Neural cell (in vitro differentiated cells): ENCODE results near the gene C10orf90. TPM values are rescaled to one million over a fixed set of nuclear protein-coding genes. Genes with fewer than 3 reads are reported as not detected.

Experiments used
- H2AFZ ChIP-seq: fragments of 200-600, 300-800 bp; sonication (generic), shearing (Covaris generic); 2 replicates; pipeline ENCODE4 v1.6.0; 2014; ENCODE audit warnings: low read depth, mild to moderate bottlenecking, antibody characterized with exemption, low read length, moderate library complexity
- H3F3A ChIP-seq: fragments of 200-600 bp; shearing (Covaris generic); 2 replicates; pipeline ENCODE4 v1.6.1; 2016; ENCODE audit warnings: mild to moderate bottlenecking, moderate library complexity, mixed read lengths, antibody characterized with exemption, low read length; ENCODE audit not compliant: insufficient read depth, poor library complexity, severe bottlenecking
- H3K27ac ChIP-seq: fragments of 200-600, 300-800 bp; sonication (generic), shearing (Covaris generic); 2 replicates; pipeline ENCODE4 v1.5.1; 2014; ENCODE audit warnings: mild to moderate bottlenecking, low read length, moderate library complexity
- H3K27me3 ChIP-seq: fragments of 300-800, 200-600 bp; sonication (generic), shearing (Covaris generic); 2 replicates; pipeline ENCODE4 v1.6.0; 2014; ENCODE audit warnings: mild to moderate bottlenecking, low read depth, low read length, moderate library complexity; ENCODE audit not compliant: insufficient read depth
- H3K36me3 ChIP-seq: fragments of 300-800, 200-600 bp; sonication (generic), shearing (Covaris generic); 2 replicates; pipeline ENCODE4 v1.5.1; 2014; ENCODE audit warnings: mild to moderate bottlenecking, antibody characterized with exemption, low read length, moderate library complexity; ENCODE audit not compliant: insufficient read depth
- H3K4me2 ChIP-seq: fragments of 300-800, 200-600 bp; sonication (generic), shearing (Covaris generic); 2 replicates; pipeline ENCODE4 v1.6.0; 2014; ENCODE audit warnings: mild to moderate bottlenecking, low read length
- H3K4me3 ChIP-seq: fragments of 300-800, 200-600 bp; sonication (generic), shearing (Covaris generic); 2 replicates; pipeline ENCODE4 v1.5.1; 2014; ENCODE audit warnings: mild to moderate bottlenecking, low read length, moderate library complexity
- H3K79me2 ChIP-seq: fragments of 200-600 bp; shearing (Covaris generic); replicated peaks from 2 replicates; pipeline ENCODE4 v1.6.0; 2014; ENCODE audit warnings: mild to moderate bottlenecking, low read length, moderate library complexity; ENCODE audit not compliant: insufficient read depth
- H3K9ac ChIP-seq: fragments of 300-800, 200-600 bp; sonication (generic), shearing (Covaris generic); 2 replicates; pipeline ENCODE4 v1.6.1; 2016; ENCODE audit warnings: mild to moderate bottlenecking, low read length, mixed read lengths
- H3K9me2 ChIP-seq: fragments of 200-600 bp; shearing (Covaris generic); 2 replicates; pipeline ENCODE4 v1.6.1; 2016; ENCODE audit warnings: mild to moderate bottlenecking, low read length, mixed read lengths; ENCODE audit not compliant: insufficient read depth
- H3K9me3 ChIP-seq: fragments of 200-600, 300-800 bp; sonication (generic), shearing (Covaris generic); 2 replicates; pipeline ENCODE4 v1.6.1; 2016; ENCODE audit warnings: mild to moderate bottlenecking, mixed run types, low read length, moderate library complexity, mixed read lengths
- H4K20me1 ChIP-seq: fragments of 200-600 bp; shearing (Covaris generic); 2 replicates; pipeline ENCODE4 v1.6.1; 2016; ENCODE audit warnings: mild to moderate bottlenecking, mixed run types; ENCODE audit not compliant: insufficient read depth
- EP300 ChIP-seq: fragments of 450-650 bp; conservative IDR thresholded peaks from 2 replicates; pipeline ENCODE4 v1.6.1; 2014; ENCODE audit warnings: antibody characterized with exemption, mild to moderate bottlenecking, moderate library complexity; ENCODE audit not compliant: poor library complexity, severe bottlenecking
- EZH2 ChIP-seq: fragments of 200-600, 300-800 bp; shearing (Covaris generic), sonication (generic); IDR thresholded peaks from 2 replicates; pipeline ENCODE4 v1.6.1; 2014; ENCODE audit warnings: antibody characterized with exemption, low read length, borderline replicate concordance, mild to moderate bottlenecking; ENCODE audit not compliant: insufficient read depth, poor library complexity, severe bottlenecking
- MXI1 ChIP-seq: fragments of 450-650 bp; conservative IDR thresholded peaks from 2 replicates; pipeline ENCODE4 v1.6.1; 2014; ENCODE audit warnings: antibody characterized with exemption, mild to moderate bottlenecking; ENCODE audit not compliant: poor library complexity, severe bottlenecking
- POLR2AphosphoS5 ChIP-seq: IDR thresholded peaks from 2 replicates; pipeline ENCODE4 v1.6.1; 2012
- RAD21 ChIP-seq: fragments of 450-650 bp; conservative IDR thresholded peaks from 2 replicates; pipeline ENCODE4 v1.6.1; 2014; ENCODE audit warnings: antibody characterized with exemption, mild to moderate bottlenecking, moderate library complexity
- SMC3 ChIP-seq: fragments of 450-650 bp; conservative IDR thresholded peaks from 2 replicates; pipeline ENCODE4 v1.6.1; 2014; ENCODE audit warnings: antibody characterized with exemption, mild to moderate bottlenecking, moderate library complexity; ENCODE audit not compliant: poor library complexity
- TAF1 ChIP-seq: IDR thresholded peaks from 2 replicates; pipeline ENCODE4 v1.6.1; 2012; ENCODE audit warnings: low read depth
- polyA plus RNA-seq: library from polyadenylated mRNA; depleted of rRNA; stranded (reverse); fragments of >200 nt; gene quantifications from 2 replicates; pipeline ENCODE4 v1.2.3, GENCODE V29; 2014
- TF ChIP-seq, protein P1 (sequence below): fragments of 450-650 bp; IDR thresholded peaks from 2 replicates; pipeline ENCODE4 v1.5.1; 2014; ENCODE audit warnings: antibody characterized with exemption, mild to moderate bottlenecking, moderate library complexity; ENCODE audit not compliant: poor library complexity, severe bottlenecking
- TF ChIP-seq, protein P2 (sequence below): IDR thresholded peaks from 2 replicates; pipeline ENCODE4 v1.6.1; 2012; ENCODE audit warnings: borderline replicate concordance

The C10orf90 gene
- polyA plus RNA-seq, 1 donor from 2014 or later, result not detected

DNA sequence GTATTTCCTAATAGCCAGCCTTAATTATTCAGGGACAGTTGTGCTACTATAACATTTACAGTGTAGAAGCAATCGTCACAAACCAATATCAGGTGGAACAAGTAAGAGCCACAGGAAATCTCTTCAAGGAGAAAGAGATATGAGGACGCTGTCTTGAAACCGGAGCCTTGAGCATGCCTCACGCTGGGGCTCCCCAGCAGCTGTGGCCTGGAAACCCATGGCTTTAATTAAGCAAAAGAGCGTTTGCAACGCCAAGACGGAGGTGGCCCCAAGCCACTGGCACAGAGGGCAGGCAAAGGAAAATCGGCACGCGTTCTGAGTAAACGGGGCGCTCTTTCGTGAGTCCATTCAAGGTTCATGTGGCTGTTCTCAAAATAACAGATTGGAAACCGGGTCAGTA, 84.4 kb downstream of the C10orf90 start:
- no peak overlapping the region for H3K27ac ChIP-seq
- H3K9me3 ChIP-seq, result no peaks in the 10 kb centered on the region
- TF ChIP-seq TAF1 (no peak), EZH2 (no peak), POLR2AphosphoS5 (no peak), EP300 (no peak), RAD21 (no peak), SMC3 (no peak), MXI1 (no peak)
- TF ChIP-seq, protein P1, sequence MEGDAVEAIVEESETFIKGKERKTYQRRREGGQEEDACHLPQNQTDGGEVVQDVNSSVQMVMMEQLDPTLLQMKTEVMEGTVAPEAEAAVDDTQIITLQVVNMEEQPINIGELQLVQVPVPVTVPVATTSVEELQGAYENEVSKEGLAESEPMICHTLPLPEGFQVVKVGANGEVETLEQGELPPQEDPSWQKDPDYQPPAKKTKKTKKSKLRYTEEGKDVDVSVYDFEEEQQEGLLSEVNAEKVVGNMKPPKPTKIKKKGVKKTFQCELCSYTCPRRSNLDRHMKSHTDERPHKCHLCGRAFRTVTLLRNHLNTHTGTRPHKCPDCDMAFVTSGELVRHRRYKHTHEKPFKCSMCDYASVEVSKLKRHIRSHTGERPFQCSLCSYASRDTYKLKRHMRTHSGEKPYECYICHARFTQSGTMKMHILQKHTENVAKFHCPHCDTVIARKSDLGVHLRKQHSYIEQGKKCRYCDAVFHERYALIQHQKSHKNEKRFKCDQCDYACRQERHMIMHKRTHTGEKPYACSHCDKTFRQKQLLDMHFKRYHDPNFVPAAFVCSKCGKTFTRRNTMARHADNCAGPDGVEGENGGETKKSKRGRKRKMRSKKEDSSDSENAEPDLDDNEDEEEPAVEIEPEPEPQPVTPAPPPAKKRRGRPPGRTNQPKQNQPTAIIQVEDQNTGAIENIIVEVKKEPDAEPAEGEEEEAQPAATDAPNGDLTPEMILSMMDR, result no peak
- TF ChIP-seq, protein P2, sequence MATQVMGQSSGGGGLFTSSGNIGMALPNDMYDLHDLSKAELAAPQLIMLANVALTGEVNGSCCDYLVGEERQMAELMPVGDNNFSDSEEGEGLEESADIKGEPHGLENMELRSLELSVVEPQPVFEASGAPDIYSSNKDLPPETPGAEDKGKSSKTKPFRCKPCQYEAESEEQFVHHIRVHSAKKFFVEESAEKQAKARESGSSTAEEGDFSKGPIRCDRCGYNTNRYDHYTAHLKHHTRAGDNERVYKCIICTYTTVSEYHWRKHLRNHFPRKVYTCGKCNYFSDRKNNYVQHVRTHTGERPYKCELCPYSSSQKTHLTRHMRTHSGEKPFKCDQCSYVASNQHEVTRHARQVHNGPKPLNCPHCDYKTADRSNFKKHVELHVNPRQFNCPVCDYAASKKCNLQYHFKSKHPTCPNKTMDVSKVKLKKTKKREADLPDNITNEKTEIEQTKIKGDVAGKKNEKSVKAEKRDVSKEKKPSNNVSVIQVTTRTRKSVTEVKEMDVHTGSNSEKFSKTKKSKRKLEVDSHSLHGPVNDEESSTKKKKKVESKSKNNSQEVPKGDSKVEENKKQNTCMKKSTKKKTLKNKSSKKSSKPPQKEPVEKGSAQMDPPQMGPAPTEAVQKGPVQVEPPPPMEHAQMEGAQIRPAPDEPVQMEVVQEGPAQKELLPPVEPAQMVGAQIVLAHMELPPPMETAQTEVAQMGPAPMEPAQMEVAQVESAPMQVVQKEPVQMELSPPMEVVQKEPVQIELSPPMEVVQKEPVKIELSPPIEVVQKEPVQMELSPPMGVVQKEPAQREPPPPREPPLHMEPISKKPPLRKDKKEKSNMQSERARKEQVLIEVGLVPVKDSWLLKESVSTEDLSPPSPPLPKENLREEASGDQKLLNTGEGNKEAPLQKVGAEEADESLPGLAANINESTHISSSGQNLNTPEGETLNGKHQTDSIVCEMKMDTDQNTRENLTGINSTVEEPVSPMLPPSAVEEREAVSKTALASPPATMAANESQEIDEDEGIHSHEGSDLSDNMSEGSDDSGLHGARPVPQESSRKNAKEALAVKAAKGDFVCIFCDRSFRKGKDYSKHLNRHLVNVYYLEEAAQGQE, result no peak
- no peak overlapping the region for H3K9ac ChIP-seq
- no peak overlapping the region for H2AFZ ChIP-seq
- H3K4me3 ChIP-seq, result no peak overlapping the region
- H3K36me3 ChIP-seq, result no peaks in the 10 kb centered on the region
- no peaks in the 10 kb centered on the region for H3K79me2 ChIP-seq
- H3K9me2 ChIP-seq, result no peaks in the 10 kb centered on the region
- no peaks in the 10 kb centered on the region for H4K20me1 ChIP-seq
- H3K4me2 ChIP-seq, result no peak overlapping the region
- H3K27me3 ChIP-seq, result no peaks in the 10 kb centered on the region
- H3F3A ChIP-seq, result no peaks in the 10 kb centered on the region

GRCh38 chr10:126585249-126586017, 85.1 kb downstream of the C10orf90 start:
- no peaks in the 10 kb centered on the region for H3F3A ChIP-seq
- H4K20me1 ChIP-seq, result no peaks in the 10 kb centered on the region
- no peaks in the 10 kb centered on the region for H3K9me3 ChIP-seq
- no peaks in the 10 kb centered on the region for H3K36me3 ChIP-seq
- no peak overlapping the region for H3K9ac ChIP-seq
- no peaks in the 10 kb centered on the region for H3K79me2 ChIP-seq
- TF ChIP-seq RAD21, result no peak
- TF ChIP-seq, protein P1, result no peak
- TF ChIP-seq, protein P2, result no peak
- H3K4me2 ChIP-seq, result no peak overlapping the region
- H2AFZ ChIP-seq, result no peak overlapping the region
- no peak overlapping the region for H3K27ac ChIP-seq
- H3K27me3 ChIP-seq, result no peaks in the 10 kb centered on the region
- no peaks in the 10 kb centered on the region for H3K9me2 ChIP-seq
- no peak overlapping the region for H3K4me3 ChIP-seq
